Activated CD8-positive, alpha-beta memory T cell treated with anti-CD3 and anti-CD28 coated beads, Interleukin-2, amount 50 U/mL, for 1 hour (primary cell): Measurements from ENCODE around the gene TUT7.
A peak's percentile ranks its signal among the peaks of the same experiment; 100 is the strongest.
"Not testable (repeated sequence)": the region's sequence is repeated elsewhere in the genome, so short reads cannot be mapped to it uniquely, and the experiment has no call there.

Experiments used
- DNase-seq: peaks from one replicate; pipeline ENCODE4 v3.0.0-alpha.2; 2020; ENCODE audit errors: extremely low read depth

Gene TUT7, protein sequence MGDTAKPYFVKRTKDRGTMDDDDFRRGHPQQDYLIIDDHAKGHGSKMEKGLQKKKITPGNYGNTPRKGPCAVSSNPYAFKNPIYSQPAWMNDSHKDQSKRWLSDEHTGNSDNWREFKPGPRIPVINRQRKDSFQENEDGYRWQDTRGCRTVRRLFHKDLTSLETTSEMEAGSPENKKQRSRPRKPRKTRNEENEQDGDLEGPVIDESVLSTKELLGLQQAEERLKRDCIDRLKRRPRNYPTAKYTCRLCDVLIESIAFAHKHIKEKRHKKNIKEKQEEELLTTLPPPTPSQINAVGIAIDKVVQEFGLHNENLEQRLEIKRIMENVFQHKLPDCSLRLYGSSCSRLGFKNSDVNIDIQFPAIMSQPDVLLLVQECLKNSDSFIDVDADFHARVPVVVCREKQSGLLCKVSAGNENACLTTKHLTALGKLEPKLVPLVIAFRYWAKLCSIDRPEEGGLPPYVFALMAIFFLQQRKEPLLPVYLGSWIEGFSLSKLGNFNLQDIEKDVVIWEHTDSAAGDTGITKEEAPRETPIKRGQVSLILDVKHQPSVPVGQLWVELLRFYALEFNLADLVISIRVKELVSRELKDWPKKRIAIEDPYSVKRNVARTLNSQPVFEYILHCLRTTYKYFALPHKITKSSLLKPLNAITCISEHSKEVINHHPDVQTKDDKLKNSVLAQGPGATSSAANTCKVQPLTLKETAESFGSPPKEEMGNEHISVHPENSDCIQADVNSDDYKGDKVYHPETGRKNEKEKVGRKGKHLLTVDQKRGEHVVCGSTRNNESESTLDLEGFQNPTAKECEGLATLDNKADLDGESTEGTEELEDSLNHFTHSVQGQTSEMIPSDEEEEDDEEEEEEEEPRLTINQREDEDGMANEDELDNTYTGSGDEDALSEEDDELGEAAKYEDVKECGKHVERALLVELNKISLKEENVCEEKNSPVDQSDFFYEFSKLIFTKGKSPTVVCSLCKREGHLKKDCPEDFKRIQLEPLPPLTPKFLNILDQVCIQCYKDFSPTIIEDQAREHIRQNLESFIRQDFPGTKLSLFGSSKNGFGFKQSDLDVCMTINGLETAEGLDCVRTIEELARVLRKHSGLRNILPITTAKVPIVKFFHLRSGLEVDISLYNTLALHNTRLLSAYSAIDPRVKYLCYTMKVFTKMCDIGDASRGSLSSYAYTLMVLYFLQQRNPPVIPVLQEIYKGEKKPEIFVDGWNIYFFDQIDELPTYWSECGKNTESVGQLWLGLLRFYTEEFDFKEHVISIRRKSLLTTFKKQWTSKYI (N-terminal part only)

DNA sequence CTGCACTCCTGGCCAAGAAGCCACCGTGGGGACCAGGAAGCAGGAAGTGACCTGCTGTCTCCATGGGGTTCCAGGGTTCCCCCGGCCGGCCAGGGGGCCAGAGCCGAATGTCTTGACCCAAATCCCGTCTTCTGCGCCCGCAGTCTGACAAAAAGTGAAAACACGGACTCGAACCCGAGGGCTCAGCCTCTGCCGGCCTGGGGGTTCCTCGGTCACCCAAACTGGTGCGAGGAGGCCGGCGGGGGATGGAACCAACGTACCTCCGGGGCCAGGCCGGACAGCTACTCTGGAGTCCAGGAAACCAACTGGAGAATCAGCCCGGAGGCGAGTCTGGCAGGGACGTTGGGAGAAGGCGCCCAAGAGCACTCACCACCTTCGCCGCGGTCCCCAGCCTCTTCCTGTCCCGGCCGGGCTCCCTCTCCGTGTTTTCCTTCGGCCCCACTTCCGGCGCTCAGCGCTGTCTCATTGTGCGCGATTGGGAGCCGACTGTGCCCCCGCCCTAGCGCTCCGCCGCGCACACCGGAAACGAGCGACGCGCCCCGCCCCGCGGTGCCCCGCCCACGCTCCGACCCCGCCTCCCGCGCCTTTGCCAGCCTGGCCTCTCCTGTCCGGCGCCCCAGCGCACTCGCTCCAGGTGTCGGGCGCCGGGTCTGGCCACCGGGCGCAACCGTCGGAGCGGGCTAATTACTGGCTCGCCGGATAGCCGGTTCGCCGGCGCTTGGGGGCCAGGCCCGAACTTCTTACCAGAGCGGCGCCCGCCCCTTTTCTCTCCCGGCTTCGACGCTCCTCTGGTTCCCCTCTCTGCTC is at the start of gene TUT7:
TSS of gene TUT7 (minus strand) at position 400 of the 807 bp plus-strand sequence. CDS start 1,211 bp downstream, outside the sequence.
- DNase-seq, result peak; percentile 76

DNA sequence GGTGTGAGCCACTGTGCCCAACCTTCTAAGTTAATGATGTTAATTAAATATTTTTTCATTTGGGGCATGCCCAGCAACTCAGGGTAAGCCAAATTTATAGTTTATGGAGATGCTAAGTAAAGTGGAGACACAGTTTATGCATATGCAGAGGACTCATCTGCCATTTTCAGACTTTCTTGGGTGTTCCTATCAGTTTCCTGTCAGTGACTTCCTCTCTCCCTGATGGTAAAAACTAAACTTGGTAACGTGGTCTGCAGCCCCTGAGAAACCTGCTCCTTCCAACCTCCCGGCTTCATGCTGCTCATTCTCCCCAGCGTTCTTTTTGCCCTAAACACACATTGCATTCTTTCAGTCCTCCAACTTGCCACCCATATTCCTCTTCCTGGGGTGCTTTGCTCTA is 48.4 kb upstream of the TUT7 start:
- DNase-seq, result no peak

GRCh38 chr9:86396412-86396811 is 42.2 kb upstream of the TUT7 start:
- no peak for DNase-seq

- not testable (repeated sequence) for DNase-seq
These were observed 36.0 kb upstream of the TUT7 start for GRCh38 chr9:86390184-86390583.

GRCh38 chr9:86389628-86390027 is 35.4 kb upstream of the TUT7 start:
- DNase-seq, result no peak

DNA sequence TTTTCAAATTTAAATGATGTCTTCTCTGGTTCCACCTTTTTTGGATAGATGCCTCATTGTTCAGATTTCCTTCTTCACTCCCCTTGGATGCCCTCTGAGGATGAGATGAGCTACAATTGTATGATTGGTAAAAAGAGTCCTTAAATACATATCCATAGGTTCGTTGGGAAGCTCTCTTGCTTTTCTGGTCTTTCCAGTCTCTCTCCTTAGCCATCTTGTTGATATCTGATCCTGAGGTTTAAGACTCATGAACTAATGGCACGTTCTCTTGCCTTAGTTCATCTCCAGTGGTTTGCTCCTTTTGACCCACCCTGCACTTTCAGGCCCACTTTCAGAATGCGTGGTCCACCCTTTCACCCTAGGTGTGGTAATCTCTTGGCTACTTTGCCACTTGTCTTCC is 33.2 kb upstream of the TUT7 start:
- no peak for DNase-seq

GRCh38 chr9:86383000-86383399 is 28.8 kb upstream of the TUT7 start:
- not testable (repeated sequence) for DNase-seq

- DNase-seq, result no peak
These were observed 21.8 kb upstream of the TUT7 start for GRCh38 chr9:86376016-86376415.

- no peak for DNase-seq
These were observed 15.6 kb upstream of the TUT7 start for GRCh38 chr9:86369810-86370209.

DNA sequence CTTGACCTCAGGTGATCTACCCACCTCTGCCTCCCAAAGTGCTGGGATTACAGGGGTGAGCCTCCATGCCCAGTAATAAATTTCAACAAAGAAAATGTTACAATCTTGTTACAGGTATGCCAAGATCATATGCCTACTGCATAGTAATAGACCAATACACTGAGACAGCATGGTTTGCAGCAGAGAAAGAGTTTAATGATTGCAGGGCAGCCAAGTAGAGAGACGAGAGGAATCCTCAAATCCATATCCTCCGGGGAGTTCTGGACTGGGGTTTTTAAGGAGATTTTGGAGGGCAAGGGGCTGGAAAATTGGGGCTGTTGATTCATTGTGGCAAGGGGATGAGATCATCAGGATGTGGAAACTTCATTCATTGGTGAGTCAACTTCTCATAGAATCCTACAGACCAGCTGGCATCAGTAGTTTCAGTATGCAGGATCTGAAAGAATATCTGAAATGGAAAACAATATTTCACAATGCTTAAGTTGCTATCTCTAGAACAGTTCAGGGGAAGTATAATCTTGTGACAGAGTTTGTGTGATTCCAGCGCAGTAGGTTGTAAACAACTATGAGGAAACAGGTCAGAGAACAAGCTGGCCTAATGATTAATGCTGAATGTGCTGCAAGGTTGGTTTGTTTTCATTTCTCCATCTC is 14.8 kb upstream of the TUT7 start:
- no peak for DNase-seq

GRCh38 chr9:86361176-86361575 is 7.0 kb upstream of the TUT7 start:
- no peak for DNase-seq

DNA sequence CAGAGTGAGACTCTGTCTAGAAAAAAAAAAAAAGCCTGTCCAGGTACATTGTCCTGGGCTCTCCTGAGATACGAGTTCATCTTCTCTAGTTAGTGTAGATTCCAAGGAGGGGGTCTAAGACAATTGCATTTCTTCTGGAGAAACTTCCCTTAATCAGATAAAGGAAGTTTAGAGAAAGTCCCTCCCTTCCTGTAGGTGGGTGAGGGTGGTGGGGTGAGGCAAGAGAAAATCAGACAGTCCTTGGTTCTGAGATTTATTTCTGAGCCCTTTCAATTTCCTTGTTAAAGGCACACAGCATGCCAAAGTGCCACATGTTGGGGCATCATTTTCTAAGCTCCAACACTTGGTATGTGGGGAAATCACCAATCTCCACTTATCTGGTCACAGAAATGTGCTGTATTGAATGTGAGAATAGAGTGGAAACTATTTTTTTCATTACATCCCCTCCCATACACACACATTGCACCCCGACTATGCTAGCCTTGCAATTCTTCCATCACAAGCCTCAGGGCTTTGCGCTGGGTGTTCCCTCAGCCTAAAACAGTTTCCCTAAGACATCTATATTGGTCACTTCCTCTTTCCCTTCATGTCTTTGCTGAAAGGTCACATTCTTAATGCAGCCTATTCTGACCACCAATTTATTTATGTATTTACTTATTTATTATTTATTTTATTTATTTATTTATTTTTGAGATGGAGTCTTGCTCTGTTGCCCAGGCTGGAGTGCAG is 5.1 kb upstream of the TUT7 start:
- no peak for DNase-seq

DNA sequence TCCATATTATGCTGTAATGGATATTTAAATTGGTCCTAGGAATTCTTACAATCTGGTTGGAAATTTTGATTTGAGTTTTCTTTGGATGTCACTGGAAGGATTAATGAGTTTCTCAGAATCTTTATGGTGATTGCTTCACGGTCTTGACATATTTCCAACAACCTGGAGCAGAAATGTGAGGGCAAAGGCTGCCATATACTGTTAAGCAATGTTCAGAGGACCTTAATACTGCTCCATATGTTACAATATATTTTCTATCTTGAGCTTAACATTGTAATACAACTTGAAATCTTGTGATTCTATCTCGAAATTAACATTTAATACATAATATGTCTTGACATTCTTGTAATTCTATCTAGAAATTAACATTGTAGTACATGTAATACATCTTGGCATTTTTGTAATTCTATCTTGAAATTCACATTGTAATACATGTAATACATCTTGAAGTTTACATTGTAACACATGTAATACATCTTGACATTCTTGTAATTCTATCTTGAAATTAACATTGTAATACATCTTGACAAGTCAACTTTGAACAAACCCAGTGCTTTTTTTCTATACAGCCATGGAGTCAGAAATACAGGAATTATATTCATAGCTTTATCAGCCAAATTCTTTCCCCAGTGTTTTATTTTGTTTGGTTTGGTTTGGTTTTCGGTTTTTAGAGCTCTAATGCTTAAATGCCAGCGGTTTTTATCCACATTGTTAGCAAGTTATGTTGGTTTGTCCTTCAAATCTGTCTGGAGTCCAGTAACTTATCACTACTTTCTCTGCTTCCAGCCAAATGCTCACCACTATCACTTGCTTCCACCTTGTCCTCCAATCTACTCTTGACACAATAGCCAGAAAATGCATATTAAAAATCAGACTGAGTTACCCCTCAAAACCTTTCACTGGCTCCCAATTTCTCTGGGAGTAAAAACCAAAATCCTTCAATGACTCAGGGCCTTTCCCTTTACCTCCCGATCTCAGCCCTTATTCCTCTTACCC is 3.0 kb upstream of the TUT7 start:
- no peak for DNase-seq

- DNase-seq, result no peak
These were observed 1.6 kb upstream of the TUT7 start for GRCh38 chr9:86355814-86356213.

- no peak for DNase-seq
These were observed 654 bp upstream of the TUT7 start for GRCh38 chr9:86354818-86355309.

- no peak for DNase-seq
These were observed 577 bp downstream of the TUT7 start for GRCh38 chr9:86353655-86354010.

GRCh38 chr9:86352440-86353077 is 1.7 kb downstream of the TUT7 start:
- DNase-seq, result no peak

GRCh38 chr9:86351880-86352279 is 2.3 kb downstream of the TUT7 start:
- DNase-seq, result no peak
